HG03521 (cell line): Measurements from ENCODE around the gene ZFP90.
"Not testable (repeated sequence)": the region's sequence is repeated elsewhere in the genome, so short reads cannot be mapped to it uniquely, and the experiment has no call there.

Experiments used
- ATAC-seq: cut with Tn5 transposase; IDR thresholded peaks from one replicate; pipeline ENCODE4 v1.9.1; 2021; ENCODE audit warnings: mild to moderate bottlenecking, moderate library complexity; ENCODE audit not compliant: unreplicated experiment

Gene ZFP90

DNA sequence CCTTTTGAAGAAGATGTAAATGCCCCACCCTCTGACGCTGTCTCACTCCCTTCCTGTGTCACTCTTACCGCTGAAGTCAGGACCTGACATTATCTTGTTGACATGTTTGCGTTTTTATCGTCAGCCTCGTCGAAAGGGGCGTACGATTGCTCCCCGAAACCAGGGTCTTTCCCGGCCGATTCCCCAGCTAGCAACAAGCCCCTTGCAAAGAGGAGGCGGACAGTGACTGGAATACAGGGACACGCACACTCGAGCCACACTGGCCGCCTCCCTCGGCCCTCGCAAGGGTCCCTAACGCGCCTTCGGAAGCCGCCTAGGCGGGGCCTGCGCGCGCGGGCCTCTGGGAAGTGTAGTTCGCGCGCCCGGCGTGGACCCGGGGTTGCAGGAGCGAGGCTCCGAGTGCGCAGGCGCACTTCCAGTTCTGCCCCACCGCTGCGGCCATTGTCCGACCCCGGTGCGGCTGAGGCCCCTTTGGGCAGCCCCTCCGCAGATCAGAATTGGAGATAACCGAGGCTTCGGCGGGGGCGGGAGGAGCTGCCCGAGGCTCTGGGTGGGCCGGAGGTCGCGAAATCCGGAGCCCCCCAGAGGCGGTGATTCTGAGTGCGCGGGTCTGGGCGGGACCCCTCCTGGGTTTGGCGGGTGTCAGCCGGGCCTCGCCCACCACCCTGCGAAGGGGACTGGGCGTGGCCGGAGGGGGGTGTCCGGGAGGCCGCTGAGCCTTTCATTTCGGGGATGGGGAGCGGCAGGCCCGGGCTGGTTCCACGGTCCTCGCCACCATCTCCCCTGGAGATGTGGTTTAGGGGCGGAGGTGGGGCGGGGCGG lies at the start of gene ZFP90:
Gene ZFP90 (plus strand): TSS at position 412 of the 822 bp plus-strand sequence. CDS start 502 bp downstream, outside the sequence.
- ATAC-seq, result peak; percentile 91

DNA sequence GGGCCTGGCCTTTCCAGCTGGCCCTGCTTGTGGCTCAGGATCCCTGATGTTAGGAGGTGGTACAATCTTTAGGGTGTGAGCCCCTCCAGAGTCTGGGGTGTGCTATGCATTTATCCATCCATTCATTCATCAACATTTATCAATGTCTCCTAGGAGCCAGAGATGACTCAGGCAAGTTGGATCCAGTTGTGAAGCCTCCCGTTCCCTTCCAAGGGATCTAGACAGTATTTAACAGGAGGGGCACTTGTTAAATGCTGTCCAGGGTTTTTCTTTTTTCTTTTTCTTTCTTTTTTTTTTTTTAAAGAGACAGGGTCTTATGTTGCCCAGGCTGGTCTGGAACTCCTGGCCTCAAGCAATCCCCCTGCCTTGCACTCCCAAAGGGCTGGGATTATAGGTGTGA lies 48.7 kb upstream of the ZFP90 start:
- no peak for ATAC-seq

DNA sequence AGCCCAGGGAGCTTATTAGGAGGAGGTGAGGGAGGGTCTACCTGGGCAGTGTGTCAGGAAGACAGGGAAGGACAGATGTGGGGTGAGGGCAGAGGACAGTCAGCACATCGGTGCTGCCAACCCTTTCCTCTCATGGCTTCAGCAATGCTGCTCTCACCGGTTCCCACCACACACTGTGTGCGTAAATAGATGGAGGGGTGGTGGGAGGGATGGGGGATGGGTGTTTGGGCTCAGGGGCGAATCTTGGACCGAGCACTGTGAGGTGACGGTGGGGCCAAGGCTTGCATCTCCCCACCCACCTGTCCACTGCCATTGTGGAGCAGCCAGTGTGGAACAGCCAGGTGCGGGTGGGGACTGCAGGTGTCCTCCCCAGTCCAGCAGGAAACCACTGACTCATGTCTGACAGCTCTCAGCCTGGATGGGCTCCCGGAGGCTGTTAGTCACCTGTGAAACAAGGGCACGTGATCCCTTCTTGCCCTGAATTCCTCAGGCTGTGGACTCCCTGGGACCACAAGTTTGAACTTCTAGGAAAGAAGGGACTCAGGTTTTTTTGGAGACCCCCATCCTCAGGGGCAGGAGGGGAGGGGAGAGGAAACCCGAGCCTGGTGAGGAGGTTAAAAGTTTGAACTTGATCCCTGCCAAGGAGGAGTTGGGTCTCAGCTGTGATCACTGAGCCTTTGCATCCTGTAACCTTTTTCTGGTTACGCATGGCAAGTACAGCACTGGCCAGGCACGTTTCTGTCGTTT lies 48.1 kb upstream of the ZFP90 start:
- ATAC-seq, result no peak

DNA sequence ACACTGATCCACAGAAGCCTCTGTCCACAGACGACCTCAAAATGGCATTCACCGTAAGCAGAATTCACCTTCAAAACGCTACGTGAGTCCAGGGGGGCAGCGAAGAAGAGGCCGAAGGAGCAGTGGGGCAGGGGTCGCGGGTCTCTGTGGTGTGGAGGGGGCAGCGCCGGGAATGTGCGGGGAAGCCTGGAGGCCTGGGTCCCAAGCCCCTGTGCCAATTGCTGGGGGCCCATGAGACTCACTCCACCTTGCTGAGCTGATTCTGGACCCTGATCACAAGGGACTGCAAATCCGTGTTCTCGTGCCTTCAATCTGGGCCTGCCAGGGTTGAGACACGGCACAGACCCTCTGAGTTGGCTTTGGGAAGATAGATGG lies 47.5 kb upstream of the ZFP90 start:
- no peak for ATAC-seq

DNA sequence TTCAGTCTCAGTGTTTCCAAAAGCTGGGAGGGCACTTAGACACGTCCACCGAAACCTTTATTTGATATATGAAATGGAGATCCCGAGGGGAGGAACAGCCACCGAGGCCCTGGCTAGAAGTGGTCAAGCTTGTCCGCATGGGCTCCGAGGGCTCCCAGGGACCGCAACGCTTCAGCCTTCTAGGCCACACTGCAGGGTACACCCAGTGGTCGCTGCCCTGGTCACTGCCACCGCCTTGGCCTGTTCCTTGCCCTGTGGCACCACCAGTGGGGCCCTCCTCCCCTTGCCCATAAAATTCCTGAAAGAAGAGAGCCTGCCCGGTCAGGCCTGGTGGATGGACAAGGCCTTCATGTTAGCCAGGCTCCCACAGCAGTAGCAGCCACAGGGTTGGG lies 46.9 kb upstream of the ZFP90 start:
- ATAC-seq, result no peak

DNA sequence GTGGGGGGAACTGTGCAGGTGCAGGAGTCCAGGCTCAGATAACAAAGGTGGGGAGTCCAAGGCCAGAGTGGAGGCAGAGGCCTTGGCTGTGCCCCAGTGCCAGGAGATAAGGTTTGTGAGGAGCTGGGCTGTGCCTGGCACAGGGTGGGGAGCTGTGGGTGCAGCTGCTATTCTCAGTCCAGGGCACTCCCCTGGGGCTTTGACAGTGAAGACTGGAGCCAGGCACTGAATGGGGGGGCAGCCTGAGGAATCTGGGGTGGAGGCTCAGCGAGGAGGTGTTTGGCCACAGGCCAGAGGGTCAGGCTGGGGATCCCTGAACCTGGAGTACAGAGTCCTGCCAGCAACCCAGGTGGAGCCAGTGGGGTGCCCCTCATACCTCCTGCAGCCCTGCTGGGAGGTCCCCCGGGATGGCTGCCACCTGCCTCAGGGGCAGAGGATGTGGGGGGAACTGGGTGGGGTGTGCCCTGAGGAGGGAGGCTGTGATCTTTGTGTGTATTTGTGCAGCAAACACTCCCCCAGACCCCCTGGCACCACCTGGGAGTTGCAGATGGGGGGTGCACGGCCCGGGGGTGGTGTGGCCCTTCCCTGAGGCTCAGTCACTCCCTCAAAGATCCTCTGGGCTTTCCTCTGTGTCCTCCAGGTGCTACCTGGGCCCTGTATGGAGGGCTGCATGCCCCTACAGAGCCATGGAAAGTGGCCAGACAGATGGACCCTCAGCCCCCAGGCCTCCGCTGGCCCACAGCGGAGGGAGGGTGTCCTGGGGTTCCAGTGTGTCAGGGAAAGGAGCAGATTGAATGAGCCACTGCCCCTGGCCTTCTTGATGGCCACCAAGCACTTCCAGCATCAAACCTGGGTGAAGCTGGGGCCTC lies 46.3 kb upstream of the ZFP90 start:
- ATAC-seq, result no peak

DNA sequence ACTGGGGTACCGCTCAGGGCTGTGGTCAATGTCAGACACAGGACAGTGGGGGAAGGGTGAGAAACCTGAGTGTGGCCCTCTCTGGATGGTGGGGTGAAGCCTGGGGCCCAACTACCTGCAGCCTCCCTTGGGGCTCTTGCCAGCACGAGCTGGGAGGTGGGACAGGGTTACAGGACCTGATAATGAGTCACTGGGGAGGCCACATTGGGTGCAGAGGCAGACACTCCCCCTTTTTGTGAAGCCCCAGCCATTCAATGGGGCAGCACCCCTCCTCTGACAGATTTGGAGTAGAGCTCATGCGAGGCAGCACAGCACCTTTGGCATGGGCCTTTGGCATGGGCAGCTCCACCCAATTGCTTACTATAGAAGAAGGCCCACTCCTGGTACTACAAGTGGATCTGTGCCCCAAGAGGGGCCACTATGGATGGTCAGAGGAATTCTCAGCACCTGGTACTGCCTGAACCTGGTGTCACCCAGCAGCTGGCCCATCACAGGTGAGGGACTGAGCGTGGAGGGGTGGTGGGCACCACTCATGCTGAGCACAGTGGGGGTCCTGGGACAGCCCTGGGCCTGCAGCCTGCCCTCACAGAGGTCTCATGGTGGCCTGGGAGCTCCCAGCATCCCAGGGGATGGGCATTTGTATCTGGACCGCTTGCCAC lies 45.5 kb upstream of the ZFP90 start:
- ATAC-seq, result no peak

DNA sequence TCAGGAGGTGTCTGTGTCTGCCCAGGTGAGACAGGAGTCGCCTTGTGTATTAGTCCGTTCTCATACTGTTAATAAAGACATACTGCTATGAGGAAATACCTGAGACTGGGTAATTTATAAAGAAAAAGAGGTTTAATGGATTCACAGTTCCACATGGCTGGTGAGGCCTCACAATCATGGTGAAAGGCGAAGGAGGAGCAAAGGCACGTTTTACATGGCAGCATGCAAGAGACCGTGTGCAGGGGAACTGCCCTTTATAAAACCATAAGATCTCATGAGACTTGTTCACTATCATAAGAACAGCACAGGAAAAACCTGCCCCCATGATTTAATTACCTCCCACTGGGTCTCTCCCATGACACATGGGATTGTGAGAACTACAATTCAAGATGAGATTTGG lies 44.8 kb upstream of the ZFP90 start:
- ATAC-seq, result not testable (repeated sequence)

DNA sequence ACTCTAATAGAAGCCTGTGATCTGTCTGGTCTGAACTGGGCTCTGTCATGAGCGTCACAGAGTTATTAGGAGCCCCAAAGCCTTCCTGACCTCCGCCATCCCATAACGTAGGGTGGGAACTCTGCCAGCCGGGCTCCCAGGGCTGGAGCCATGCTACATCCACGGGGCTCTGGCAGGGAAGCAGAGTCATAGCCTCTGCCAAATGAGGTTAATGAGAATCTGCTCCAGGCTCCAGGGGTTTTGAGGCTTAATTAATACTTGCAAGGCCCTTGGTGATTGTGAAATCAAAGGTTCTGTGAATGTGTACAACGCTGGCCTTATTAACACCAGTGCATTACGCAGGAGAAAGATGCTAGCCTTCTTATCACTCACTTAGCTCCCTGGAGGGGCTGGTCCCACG lies 42.4 kb upstream of the ZFP90 start:
- ATAC-seq, result no peak

DNA sequence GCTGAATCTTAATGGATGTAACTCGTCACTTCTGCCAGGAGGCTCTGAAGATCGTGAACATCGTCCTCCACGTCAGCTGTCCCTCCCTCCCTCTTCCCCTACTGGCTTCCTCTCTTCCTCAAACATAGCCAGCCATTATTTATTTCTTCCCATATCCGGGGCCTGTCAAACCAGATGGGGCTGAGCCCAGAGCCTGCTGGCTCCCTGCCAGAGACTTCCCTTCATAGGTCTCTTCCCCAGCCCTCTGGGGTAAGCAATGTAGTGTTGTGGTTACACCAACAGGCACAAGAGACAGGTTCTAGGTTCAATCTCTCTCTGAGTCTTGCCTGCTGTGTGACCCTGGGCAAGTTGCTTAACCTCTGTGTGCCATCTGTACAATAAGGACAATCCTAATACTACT lies 40.1 kb upstream of the ZFP90 start:
- no peak for ATAC-seq

DNA sequence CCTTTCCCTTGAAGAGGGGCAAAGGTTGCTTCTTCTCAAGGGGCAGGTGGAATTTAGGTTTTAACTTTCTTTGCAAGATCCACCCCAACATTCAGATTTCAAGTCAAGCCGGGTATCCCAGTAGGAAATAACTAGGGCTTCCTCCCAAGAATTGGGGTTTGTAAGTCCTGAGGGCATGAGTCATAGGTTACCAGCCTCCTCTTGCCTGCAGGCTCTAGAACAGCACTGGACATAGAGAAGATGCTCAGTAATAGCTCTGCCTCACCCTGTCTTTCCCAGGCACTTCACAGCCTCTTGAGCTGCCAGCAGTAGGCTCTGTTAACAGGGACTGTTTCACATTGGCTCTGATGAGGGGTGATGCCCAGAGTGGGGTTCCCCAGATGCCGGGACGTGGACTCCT lies 35.8 kb upstream of the ZFP90 start:
- no peak for ATAC-seq

DNA sequence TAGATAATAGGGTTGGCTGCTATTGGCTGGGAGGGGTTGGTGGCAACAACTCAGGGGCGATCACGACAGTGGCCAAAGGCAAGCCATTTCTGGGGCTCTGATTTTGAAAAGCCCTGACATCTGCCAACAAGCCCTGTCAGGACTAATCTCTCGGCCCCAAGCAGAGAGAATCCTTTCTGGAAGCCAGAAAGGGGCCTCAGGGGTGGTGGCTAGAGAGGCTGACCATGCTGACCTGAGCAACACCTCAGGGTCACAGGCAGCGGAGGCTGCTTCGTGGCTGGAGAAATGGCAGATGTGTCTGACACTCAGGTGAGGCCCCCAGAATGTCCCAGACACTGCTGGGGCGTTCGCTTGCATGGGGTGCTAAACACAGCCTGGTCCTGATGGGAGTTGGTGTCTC lies 35.0 kb upstream of the ZFP90 start:
- ATAC-seq, result no peak

DNA sequence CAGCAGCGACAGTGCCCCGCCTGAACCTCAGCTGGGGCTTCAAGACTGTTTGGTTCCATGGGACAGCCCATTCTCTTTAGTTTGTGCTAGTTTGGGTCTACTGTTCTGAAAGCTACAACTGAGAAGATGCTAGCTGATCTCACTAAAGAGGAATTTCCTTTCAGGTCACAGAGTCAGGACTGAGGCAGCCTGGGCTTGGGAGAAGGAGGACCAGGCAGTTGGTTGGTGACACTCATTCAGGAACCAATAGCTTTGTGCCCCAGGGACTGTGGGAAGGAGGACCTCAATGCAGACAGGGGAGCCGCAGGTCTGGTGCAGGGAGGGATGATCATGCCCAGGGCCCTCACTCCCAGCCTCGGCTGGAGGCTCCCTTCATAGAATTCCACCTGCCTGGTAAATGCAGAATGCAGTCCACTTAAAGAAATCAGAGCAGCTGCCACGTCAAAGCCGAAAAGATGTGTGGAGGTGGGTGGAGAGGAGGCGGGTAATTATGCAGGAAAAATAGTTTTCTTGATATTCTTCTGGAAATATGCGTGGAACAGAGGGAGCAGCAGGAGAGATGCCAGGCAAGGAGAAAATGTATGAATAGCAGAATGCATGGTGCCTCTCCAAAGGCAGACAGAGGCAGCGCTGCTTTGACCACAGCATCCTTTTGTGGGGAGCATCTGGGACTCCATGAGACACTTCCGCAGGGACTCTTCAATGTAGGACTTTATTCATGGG lies 32.6 kb upstream of the ZFP90 start:
- no peak for ATAC-seq

DNA sequence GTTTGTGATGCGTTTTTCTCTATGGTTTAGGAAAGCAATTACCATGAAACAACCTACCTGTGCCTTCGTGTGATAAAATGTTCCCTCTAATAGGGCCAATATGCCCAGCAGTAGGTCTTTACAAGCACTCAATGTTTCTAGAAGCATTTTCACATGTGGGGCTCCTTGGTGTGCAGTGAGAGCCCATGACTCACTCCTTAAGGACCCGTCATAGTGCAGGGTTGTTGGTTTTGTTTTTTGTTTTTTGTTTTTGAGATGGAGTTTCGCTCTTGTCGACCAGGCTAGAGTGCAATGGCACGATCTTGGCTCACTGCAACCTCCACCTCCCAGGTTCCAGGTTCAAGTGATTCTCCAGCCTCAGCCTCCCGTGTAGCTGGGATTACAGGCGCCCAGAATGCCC lies 31.1 kb upstream of the ZFP90 start:
- no peak for ATAC-seq

DNA sequence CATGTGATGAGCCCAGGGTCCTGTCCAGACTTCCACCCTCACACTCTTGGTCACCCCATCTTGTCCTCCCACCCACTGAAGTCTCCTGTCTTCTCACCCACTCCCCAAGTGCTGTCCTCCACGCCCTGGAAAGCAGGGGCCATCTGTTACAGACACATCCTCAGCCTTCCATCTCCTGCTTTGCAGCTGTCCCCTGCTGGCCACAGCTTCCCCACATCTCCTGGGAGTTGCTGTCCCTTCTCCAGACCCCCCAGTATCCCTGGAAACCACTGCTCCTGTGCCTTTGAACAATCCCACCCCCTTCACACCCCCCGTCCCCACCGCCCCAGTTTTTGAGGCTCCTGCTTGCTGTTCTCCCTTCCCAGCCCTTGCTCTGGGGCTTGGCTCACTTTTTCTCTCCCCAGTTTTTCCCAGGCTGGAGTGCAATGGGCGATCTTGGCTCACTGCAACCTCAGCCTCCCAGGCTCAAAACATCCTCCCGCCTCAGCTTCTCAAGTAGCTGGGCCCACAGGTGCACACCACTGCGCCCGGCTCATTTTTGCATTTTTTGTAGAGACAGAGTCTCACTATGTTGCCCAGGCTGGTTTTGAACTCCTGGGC lies 30.4 kb upstream of the ZFP90 start:
- ATAC-seq, result no peak

DNA sequence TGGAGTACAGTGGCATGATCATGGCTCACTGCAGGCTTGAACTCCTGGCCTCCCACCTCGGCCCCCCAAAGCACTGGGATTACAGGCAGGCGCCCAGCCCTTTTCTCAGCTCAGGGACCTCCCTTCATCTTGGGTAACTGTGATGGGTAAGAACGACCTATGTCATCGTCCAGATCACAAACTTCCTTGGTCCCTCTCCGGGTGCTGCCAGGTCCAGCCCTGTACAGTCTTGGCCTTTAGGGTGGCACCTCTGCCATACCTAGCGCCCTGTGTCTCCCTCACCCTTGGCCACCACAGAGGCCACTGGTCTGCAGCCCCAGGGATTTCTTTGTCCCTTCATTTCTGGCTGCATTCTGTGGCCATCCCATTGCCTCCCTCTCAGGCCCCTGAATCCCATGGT lies 29.7 kb upstream of the ZFP90 start:
- ATAC-seq, result no peak

DNA sequence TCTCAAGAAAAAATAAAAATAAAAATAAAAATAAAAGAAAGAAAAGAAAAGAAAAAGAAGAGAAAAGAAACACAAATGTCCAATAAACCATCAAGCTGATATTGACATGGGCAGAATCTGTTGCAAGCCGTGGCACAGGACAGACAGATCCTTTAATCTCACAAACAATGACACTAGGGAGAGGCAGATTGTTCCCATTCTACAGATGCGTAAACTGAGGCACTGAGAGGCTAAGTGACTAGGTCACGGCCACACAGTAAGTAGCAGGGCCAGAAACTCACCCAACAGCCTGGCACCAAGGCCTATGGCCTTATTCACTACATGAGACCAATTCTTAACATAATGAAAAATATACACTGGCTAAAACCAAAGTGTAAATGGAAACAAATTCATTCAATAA lies 28.3 kb upstream of the ZFP90 start:
- no peak for ATAC-seq

DNA sequence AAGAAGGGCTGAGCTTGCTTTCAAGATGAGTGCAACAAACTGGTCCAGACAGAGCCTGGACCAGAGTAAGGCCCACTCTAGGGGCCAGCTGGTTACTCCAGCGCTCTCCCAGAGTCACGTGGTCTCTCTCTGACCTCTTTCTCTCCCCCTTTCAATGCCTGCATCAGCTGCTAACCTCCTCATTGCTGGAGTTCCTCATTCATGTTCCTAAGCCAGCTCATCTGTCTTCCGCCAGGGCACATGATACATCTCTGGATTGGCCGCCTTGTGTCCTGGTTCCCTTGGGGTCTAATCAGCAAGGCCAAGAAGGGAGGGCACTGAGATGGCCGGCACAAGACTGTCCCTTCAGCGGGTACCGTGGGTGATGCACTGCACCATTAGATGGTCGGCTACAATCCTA lies 26.9 kb upstream of the ZFP90 start:
- no peak for ATAC-seq

DNA sequence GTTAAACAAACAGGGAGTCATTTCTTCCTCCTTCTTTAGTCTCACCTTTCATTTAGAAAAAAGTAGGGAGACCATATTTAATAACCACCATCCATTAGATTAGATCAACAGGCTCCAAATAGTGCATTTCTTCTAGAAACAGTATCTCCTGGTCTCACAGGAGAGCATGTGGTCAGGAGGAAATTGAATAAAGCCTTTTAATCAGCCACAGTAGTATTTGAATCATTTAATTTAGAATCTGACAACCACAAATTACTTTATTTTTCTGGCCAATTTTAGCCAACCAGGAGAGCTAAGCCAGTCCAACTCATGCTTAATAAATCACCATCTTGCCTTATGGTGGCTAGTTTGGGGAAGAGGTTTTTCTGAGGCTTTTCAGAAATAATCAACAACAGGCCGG lies 26.3 kb upstream of the ZFP90 start:
- no peak for ATAC-seq

DNA sequence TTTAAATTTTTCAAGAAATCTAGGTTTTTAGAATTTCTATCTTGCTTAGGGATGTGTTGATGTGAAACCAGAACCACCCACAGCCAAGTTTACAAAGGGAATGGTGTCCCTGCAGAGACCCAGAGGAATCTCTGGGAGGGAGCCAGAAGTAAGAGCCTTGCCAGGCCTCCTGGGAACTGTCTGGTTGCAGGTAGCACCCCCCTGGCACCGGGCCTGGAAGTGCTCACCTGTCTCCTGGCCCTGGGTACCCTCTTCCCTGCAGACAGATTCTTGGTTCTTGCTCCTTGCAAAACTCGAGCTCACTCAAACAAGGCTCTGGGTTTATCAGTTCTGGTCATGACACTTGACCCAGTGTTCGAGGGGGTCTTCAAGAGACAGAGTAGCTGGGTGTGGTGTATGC lies 24.6 kb upstream of the ZFP90 start:
- ATAC-seq, result no peak
